Glomerular visceral epithelial cell (primary cell): Measurements from ENCODE around the gene MYO3B.
A peak's percentile ranks its signal among the peaks of the same experiment; 100 is the strongest.

Source experiments
- DNase-seq: peaks from one replicate; pipeline ENCODE4 v3.0.0-alpha.2; 2016; ENCODE audit errors: extremely low spot score

The MYO3B gene

DNA sequence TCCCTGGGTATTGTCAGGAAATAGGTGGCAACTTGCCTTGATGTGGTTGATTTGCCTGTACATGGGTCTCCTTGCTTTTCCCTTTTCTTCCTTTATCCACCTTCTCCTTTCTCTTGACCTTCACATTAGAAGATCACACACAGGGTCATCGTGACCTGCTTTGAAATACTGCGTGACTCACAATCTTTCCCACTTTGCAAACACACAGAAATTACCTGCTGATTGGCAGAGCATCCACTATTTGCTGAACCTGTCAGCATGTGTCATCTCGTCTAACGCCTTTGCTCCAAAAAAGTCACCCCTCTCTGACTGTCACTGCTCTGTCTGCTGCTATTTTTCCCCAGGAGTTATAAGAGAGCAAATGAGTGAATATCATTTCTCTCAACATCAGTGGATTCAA is 60.8 kb downstream of the MYO3B start:
- DNase-seq: no peak

DNA sequence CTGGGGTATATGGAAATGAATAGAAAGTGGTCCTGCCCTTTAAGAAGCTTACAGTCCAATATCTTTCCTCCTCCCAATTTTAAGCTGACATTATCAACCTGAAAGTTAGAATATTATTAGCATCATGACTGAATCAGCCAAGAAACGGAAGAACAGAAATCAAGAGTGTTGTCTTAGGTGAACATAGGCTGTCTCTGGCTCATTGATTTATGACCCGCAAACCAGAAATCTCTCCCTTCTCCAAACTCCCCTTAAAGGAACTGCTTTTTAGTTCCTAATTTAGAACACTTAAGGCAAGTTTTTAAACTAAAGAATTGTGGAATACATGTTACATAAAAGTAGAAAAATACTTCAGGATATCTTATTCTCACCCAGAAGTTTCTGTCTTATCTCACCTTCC is 62.7 kb downstream of the MYO3B start:
- DNase-seq: no peak

DNA sequence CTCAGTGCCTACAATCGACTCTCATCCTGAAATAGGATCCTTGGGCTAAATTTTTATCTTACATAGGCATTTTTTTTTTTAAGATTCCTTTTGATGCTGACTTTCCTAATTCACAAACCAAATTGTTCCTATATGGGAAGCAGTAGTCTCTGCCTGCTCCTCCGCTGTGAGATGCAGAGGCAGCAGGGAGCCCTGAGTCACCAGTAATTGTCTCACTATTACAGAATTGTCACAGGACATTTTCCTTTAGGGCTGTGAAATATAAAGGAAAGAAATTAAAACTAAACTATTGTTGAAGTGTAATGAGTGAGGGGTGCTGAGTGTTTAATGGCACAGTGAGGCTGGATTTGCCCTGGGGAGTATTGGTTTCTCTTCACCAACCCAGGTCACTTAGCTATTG is 63.8 kb downstream of the MYO3B start:
- no peak for DNase-seq

DNA sequence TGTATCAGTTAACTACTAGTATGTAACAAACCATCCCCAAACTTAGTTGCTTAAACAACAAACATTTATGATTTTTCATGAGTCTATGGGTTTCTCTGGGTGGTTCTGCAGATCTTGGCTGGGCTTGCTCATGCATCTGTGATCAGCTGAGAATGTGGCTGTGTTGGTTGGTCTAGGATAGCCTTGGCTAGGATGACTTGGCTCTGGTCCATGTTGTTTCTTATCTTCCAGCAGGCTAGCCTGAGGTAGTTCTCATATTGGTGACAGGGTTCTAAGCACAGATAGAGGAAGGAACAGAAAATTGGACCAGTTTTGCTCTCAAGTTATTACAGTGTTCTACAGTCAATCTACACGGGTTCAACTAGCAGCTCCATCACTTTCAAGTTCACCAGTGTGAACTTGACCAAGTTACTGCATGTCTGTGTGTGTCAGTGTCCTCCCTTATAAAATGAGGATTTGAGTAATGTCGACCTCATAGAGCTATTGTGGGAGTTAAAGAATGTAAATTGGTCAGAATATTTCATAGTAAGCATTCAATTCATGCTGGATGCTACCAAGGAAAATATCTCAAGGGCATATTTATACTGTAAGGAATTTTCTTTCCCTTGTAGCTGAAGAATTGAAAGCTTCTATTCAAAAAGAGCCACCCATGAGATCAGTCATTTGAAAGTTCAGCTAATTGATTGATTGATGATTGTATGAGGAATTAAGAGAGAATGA is 65.3 kb downstream of the MYO3B start:
- no peak for DNase-seq

DNA sequence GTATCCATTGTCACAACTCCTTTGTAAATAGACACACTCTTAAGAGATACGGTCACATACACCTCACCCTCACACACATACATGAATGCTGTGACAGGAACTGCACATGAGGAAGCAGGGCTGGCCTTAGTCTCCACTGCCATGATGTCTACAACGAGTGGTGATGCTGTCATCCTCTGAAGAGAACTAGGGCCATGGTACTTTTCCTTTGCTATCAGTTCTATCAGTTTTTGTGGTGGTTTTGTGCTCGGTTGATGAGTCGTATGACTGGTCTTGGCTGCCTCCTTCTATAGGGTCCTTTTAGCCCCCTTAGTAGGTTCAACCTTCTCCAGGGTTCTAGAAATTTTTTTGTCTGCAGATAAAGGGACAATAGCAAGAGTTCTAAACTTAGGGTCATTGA is 66.0 kb downstream of the MYO3B start:
- no peak for DNase-seq

DNA sequence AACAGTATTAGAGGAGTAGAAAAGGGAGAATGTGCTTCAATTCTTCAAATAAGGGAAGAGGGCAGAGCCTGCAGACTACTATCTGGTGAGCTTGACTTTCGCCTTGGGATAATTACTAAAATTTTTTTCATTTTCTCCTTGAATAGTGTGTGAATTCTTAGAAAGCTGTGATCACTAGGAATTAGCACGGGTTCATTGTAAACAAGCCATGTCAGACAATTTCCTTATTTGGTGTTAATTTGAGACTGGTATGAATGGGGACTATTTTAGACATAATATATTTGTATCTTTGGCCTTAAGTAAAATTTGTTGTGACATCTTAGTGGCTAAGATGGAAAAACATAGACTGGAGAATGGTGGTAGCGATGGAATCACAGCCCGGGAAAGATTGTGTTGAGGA is 66.6 kb downstream of the MYO3B start:
- DNase-seq: no peak

DNA sequence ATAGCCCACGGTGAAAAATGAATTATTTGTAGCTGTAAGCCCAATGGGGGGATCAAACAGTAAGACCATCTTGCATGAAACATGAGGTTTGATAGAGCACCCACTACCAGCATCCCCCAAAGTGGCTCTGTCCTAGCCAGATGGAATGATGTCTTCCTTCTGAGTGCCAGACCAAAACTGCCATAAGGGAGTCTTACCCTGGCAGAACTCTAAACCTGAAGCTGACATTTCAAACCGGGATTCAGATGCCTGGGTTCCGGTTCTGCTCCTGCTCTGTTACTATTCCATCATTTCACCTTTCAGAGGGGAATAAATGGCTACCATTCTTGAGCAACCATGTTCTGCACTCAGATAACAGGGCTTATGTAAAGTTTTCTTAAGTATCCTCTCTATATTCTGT is 67.4 kb downstream of the MYO3B start:
- DNase-seq: no peak

DNA sequence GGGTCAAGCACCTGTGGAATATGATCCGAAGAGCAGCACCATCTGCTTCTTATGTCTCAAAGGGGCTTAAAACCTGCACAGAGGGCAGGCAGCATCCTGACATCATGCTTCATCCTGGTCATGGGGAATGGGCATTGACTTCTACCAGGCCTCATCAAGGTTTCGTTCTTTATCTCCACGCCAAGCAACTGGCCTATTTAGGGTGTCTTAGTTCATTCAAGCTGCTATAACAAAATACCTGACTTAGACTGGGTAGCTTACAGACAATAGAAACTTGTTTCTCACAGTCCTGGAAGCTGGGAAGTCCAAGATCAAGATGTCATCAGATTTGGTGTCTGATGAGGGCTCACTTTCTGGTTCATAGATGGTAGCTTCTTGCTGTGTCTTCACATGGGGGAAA is 69.4 kb downstream of the MYO3B start:
- no peak for DNase-seq

DNA sequence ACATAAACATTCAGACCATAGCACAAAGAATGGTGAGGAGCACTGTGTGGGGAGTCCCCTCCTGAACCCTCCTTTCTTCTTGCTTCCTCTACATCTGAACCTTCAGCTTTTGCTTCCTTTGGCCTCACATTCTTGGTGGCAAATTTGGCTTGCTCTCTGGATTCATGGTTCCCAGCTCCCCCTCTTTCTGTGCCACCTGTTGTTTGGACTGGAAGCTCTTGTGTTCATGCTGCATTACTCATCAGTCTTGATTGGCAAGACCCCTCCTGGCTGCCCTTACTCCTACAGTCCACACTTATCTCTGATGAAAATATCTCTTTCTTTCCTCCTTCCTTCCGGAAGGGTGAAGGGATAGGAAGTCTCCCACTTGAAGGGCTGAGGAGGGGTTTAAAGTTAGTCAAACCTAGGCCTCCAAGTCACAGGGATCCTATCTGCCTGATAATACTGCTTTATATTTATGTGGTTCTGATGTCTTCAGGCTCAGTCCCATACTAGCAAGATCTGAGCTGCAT is 70.0 kb downstream of the MYO3B start:
- DNase-seq: no peak

DNA sequence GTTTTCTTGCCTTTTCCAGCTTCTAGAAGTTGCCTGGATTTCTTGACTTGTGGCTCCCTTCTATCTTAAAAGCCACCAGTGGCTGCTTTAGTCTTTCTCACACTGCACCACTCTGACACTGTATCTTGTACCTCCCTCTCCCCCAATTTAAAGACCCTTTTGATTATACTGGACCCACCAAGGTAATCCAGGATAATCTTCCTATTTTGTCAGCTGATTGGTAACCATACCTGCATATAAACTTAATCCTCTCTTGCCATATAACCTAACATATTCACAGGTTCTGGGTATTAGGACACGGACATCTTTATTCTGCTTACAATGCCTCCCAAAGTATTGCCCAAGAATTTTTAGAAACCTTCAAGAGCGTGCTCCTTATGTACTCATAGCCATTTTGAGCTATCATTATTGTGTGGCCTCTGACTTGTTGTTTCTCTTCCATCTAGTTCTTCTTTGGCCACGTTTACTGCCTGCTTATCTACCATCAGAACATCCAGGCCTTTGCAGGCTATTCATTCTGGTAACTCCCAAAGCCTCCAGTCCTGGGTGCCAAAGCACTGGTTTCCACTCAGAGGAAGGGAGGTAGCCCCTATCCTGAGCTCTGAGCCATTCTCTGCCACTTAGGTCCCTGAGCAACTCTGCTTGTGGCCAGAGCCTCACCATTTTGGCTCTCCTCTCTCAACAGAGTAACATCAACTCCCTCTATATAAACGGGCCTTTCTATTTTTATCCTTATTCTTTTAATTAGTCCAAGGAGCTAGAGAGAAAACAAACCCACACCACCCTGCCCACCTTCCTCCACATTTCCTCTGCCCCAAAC is 70.8 kb downstream of the MYO3B start:
- no peak for DNase-seq

DNA sequence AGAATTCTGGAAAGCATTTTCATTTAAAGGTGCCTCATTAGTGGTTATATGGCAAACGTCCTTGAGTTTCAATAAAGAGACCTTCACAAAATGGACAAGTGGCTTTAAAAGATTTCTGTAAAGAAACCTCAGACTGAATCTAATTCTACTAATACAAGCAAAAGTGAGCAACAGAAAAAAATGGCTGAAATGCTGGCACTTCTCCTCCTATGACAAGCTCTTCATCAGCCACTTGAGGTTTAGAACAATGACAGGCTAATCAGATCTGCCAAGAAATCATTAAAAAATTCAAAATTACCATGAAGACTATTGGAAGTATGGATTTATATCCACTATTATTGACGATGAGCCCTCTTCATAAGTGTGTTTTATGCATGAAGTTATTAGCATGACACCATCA is 71.8 kb downstream of the MYO3B start:
- no peak for DNase-seq

DNA sequence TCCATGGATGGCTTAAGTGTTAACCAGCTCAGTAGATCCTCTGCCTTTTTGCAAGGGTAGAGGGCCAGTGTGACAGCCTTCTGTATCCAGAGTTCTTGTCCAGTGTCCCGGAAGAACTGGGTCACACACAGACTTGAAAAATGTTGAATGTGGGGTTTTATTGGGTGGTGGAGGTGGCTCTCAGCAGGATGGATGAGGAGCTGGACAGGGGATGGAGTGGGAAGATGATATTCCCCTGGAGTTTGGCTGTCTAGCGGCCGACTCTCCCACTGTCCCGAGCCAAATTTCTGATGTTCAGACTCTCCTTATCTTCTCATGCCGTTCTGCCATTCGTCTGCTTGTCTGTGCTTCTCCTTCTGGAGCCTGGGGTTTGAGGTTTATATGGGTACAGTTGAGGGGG is 72.6 kb downstream of the MYO3B start:
- DNase-seq: no peak

DNA sequence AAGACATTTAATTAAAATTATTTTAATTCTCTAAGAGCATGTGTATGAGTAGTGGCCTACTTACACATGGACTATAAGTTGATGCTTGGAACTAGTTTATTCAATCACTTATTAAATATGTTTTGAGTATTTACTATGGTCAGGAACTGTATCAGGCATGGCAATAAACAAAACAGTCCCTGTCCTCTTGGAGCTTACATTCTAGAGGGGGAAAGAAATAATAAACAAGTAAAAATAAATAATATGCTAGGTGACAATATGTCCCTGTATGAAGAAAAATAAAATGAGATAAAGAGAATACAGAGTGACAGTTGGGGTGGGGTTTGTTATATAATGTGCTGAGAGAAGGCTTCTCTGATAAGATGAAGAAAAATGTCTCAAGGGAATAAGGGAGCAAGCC is 74.5 kb downstream of the MYO3B start:
- DNase-seq: no peak

DNA sequence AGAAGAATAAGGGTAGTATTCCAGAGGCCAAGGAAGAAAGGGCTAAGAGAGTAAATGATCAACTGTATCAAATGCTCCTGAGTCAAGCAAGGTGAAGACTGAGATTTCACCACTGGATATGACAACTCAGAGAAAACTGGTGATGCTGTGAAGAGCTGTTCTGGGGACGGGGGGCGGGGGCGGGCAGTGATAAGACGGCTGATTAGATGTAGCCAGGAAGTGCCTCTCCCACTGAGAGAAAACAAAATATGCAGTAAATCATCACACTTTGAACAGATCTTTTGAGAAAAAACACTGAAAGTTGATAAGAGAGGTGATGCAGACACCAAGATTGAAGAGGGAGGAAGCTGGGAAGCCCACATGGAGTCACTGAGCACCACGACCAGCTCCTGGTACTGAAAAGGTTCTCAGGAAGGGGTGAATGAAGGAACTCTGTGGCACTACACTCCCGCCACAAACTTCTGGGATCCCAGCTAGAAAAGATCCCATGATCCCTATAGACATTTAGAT is 75.8 kb downstream of the MYO3B start:
- no peak for DNase-seq

DNA sequence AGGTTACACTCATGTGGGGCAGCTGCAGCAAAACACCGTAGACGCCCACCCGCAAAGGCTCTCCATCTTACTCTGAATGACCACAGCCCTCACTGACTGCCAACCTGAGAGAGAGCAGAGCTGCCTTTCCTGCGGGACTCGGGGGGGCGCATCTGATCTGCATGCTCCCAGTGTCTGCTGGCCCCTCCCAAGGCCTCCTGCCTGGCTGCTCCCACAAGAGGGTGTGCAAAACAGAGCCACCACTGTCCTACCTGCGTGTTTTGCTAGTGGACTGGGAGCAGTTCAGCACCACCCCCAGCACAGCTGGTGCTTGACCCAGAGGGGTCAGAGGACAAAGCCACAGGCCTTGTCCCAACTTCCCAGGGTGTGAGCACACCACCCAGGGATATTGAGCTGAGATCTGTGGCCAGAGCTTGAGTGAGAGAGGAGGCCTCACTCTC is 76.4 kb downstream of the MYO3B start:
- no peak for DNase-seq

DNA sequence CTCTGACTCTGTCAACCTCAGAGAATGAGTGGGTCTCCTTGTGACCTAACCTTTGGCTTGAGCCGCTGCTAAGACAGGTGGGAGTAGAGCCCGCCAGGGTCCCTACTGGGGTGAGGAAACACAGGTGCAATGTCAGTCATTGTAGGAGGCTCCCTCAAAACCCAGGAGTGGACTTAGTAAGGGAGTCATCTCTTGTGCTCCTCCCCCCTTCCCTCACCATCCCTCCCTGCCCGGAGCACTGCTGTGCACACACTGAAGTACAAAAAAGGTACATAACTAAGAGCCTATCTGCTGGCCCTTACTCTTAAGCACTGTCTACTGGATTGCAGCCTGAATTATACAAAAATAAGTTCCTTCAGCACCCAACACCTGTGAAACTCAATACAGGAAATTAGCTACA is 77.2 kb downstream of the MYO3B start:
- no peak for DNase-seq

DNA sequence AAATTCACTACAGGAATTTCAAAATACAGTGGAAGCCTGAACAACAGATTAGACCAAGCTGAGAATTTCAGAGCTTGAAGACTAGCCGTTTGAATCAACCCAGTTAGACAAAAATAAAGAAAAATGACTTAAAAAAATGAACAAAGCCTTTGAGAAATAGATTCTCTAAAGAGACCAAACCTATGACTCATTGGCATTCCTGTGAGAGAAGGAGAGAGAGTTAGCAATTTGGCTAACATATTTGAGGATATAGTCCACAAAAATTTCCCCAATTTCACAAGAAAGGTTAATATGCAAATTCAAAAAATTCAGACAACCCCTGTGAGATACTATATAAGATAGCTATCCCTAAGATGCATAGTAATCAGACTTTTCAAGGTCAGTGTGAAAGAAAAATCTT is 78.0 kb downstream of the MYO3B start:
- peak; percentile 17 for DNase-seq

DNA sequence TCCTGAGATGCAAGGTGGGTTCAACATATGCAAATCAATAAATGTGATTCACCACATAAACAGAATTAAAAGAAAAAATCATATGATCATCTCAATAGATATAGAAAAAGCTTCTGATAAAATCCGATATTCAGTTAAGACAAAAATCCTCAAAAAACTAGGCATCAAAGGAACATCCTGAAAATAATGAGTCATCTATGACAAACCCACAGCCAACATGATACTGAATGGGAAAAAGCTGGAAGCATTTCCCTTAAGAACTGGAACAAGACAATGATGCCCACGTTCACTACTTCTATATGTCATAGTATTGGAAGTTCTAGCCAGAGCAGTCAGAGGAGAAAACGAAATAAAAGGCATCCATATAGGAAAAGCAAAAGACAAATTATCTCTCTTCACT is 80.4 kb downstream of the MYO3B start:
- no peak for DNase-seq

DNA sequence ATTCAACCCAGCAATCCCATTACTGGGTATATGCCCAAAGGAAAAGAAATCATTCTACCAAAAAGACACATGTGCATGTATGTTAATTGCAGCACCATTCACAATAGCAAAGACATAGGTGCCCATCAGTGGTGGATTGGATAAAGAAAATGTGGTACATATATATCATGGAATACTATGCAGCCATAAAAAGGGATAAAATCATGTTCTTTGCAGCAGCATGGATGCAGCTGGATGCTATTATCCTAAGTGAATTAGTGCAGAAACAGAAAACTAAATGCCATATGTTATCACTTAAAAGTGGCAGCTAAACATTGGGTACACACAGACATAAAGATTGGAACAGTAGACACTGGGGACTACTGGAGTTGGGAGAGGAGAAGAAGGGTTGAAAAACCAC is 82.2 kb downstream of the MYO3B start:
- no peak for DNase-seq

DNA sequence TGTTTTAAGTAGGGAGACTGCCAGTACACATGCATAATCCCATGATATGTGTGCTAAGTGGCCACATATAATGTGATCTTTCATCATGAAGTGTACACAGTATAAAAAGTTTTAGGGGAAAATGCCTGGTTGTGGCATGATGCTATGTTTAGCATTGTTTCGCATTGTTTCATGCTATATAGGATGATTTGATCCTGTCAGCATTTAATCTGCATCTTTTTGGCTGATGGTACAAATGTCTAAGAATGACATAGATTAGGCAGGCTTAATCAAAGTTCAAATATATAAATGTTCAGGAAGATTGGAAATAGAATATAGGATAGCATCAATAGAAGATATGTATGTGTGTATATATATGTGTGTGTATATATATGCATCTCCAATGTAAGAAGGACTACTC is 83.6 kb downstream of the MYO3B start:
- no peak for DNase-seq

DNA sequence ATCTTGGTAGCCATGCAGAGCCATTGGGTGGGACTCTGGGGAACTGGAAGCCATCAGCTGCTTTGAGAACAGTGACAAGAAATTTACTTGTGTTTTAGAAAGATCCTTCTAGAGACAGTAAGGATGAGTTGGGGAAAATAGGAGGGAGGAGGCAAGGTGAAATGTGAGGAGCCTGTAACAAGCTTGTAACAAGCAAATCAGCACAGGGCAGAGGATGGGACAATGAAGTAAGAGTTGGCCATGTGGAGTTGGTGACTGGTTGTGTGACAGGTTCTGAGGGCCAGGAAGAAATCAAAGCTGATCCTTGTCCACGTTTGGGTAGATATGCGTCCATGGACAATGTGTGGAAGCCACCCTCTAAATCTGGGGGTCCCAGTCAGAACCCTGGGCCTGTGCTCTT is 84.4 kb downstream of the MYO3B start:
- no peak for DNase-seq

DNA sequence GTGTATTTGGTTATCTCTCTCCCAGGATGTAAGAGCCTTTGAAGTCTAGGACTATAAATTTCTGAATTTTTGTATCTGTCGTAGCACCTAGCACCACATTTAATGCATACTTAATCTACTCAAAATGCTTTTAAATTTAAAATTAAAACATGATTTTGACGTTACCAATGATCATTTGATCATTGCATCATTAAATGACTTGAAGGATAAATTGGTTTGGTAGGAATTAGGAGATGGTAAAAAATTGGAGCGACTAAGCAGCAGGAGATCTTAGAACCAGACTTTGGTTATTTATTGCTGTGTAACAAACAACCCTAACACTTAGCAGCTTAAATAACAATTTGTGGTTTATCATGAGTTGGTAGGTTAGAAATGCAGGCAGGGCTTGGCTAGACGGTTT is 84.9 kb downstream of the MYO3B start:
- no peak for DNase-seq
